ENCODE results near the gene TRIM59.

TRIM59 gene

DNA sequence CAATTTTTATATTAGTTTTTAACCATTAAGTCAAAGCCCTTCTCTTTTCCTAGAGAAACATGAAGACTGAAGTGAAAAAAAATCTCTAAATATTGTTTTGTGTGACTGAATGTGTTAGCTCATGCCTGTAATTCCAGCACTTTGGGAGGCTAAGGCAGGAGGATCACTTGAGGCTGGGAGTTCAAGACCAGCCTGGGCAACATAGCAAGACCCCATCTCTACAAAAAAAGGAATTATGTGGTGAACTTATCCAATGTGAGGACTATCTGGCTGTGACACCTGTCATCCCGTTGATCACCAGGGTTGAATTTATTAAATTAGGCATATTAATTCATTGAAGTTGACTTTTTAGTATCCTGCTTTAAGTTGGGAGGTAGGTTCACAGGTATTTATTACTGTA lies 37.1 kb downstream of the TRIM59 start:
- Histone ChIP-seq H3K9me3 (ENCODE audit: control insufficient read depth, low read length) (no peaks in the 10 kb centered on the region), H3K4me3 (ENCODE audit: insufficient read depth, low read depth, low read length) (no peak overlapping the region), H3K36me3 (ENCODE audit: control insufficient read depth, insufficient read depth, low read length) (peaks cover 40% of the 10 kb centered on the region), H3K4me1 (ENCODE audit: control insufficient read depth, insufficient read depth, low read length) (no peaks in the 10 kb centered on the region), H3K27me3 (ENCODE audit: control insufficient read depth, insufficient read depth, low read length, poor library complexity, severe bottlenecking) (no peaks in the 10 kb centered on the region), H3K27ac (ENCODE audit: insufficient read depth, low read depth, low read length, poor library complexity, severe bottlenecking) (no peak overlapping the region)
- 90 to 100% methylated on average over 1 of the region's 1 CpG for WGBS, 2 experiments

DNA sequence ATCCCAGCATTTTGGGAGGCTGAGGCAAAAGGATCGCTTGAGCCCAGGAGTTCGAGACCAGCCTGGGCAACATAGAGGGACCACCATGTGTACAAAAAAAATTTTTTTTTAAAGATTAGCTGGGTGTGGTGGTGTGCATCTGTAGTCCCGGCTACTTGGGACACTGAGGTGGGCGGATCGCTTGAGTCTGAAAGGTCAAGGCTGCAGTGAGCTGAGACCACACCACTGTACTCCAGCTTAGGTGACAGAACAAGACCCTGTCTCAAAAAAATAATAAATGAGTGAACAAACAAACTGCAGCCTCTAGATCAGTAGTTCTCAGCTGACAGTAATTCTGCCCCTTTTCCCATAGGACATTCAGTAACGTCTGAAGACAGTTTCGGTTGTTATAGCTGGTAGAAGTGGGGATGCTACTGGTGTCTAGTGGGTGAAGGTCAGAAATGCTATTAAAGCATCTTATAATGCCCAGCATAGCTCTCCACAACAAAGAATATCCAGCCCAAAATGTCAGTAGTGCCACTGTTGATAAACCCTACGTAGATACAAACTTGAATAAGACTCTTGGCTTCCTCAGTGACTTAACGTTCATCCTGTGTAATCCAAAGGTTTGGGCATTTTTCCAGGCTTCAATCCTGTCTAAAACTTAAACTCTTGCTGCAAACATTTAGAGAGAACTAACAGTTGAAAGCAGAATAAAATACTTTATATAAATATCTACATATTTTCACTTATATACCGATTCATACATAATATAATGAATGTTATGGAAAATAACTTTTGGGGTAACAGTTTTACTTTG lies 39.6 kb downstream of the TRIM59 start:
- H3K36me3 ChIP-seq (ENCODE audit: control insufficient read depth, insufficient read depth, low read length), result peaks cover 31% of the 10 kb centered on the region
- no peak overlapping the region for H3K4me3 ChIP-seq (ENCODE audit: insufficient read depth, low read depth, low read length)
- no peaks in the 10 kb centered on the region for H3K4me1 ChIP-seq (ENCODE audit: control insufficient read depth, insufficient read depth, low read length)
- 92 to 93% methylated on average over 8 to 9 of the region's 10 CpGs for WGBS, 2 experiments
- no peaks in the 10 kb centered on the region for H3K9me3 ChIP-seq (ENCODE audit: control insufficient read depth, low read length)
- H3K27ac ChIP-seq (ENCODE audit: insufficient read depth, low read depth, low read length, poor library complexity, severe bottlenecking), result no peak overlapping the region
- H3K27me3 ChIP-seq (ENCODE audit: control insufficient read depth, insufficient read depth, low read length, poor library complexity, severe bottlenecking), result no peaks in the 10 kb centered on the region

DNA sequence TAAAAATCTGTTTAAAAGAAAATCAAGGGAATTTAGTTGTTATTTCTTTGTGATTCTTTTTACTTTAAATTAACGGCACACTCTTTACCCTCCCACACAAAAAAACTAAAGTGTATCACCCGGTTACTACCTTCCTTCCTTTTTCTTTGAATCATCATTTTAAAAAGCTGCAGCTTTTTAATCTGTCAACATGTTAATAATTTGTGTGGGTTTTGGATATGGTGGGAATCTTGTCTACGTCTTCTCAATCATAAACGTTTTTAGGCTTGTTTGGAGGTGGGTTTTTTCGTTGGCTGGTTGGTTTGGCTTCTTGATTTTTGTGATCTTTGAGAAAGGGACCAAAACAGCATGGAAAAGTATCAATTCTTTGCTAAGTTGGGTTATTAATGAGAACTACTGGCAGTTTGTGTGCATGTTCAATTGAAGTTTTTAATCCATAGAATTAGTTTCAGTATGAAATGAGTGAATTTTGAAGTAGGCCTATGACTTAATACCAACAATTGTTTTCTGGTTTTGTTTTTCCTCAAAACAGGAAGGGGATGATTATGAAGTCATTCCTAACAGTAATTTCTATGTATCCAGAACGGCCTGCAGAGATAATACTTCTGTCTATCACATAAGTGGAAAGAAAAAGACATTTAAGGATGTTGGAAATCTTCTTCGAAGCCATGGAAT lies 45.7 kb downstream of the TRIM59 start:
- 85 to 93% methylated on average over 4 to 7 of the region's 7 CpGs for WGBS, 2 experiments
- Histone ChIP-seq H3K27me3 (ENCODE audit: control insufficient read depth, insufficient read depth, low read length, poor library complexity, severe bottlenecking) (no peaks in the 10 kb centered on the region), H3K4me1 (ENCODE audit: control insufficient read depth, insufficient read depth, low read length) (peaks cover 3% of the 10 kb centered on the region), H3K9me3 (ENCODE audit: control insufficient read depth, low read length) (no peaks in the 10 kb centered on the region), H3K36me3 (ENCODE audit: control insufficient read depth, insufficient read depth, low read length) (peaks cover 3% of the 10 kb centered on the region), H3K27ac (ENCODE audit: insufficient read depth, low read depth, low read length, poor library complexity, severe bottlenecking) (no peak overlapping the region), H3K4me3 (ENCODE audit: insufficient read depth, low read depth, low read length) (no peak overlapping the region)

DNA sequence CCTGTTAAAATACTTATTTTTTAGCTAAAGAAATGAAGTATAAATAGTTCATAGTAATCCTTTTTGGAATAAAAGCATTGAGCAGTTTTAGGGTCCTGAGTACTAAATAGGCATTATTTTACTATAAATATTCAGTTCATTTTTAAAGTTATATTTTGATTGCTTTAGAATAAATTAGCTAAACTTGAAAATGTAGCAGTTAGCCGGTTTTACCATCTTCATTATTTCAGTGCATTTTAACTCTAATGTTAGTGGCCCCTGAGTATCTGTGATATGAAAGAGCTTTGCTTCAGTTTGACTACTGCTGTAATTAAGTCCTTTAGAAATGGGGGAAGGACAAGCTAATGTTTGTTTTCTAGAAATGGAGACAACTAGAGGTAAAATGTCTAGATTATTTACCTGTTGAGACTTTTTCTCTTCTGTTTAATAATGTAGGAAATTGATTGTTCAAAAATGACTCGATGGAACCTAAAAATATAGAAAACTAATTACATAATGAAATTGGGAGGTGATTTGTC lies 46.5 kb downstream of the TRIM59 start:
- peaks cover 3% of the 10 kb centered on the region for H3K4me1 ChIP-seq (ENCODE audit: control insufficient read depth, insufficient read depth, low read length)
- peak overlapping the region; percentile 90 for H3K4me3 ChIP-seq (ENCODE audit: insufficient read depth, low read depth, low read length)
- H3K27me3 ChIP-seq (ENCODE audit: control insufficient read depth, insufficient read depth, low read length, poor library complexity, severe bottlenecking), result no peaks in the 10 kb centered on the region
- WGBS, 2 experiments, result 67% methylated on average over 1 of the region's 2 CpGs; no CpG with 5 or more reads in 1 of the 2 experiments
- no peaks in the 10 kb centered on the region for H3K9me3 ChIP-seq (ENCODE audit: control insufficient read depth, low read length)
- H3K36me3 ChIP-seq (ENCODE audit: control insufficient read depth, insufficient read depth, low read length), result peaks cover 3% of the 10 kb centered on the region
- no peak overlapping the region for H3K27ac ChIP-seq (ENCODE audit: insufficient read depth, low read depth, low read length, poor library complexity, severe bottlenecking)

DNA sequence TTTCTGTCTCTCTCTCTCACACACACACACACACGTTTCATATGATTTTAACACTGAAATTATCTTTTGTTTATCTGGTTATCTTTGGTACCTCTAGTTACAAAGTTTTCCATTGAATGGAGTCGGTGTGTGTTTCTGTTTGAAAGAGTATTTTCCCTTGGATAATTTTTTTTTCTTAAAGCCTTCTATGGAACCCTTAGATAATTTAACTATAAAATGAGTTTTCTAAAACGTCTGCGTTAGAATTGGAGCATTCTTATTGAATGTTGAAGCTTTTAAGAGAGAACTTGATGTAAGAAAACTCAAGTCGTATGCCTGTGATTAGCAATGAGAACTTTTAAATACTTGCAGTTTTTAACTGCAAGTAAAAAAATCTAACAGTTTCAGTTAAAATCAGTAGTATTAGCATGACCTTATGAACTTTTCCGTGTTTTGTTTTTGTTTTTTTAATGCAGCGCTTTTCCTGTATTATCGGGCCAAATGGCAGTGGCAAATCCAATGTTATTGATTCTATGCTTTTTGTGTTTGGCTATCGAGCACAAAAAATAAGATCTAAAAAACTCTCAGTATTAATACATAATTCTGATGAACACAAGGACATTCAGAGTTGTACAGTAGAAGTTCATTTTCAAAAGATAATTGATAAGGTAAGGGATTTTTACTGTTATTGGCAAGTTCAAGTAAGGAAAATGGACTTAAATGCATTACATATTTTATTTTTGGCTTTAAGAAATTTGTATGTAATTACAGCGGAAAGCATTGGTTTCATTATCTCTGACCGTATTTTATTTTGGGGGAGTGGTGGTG lies 47.2 kb downstream of the TRIM59 start:
- 52 to 60% methylated on average over 6 to 11 of the region's 11 CpGs for WGBS, 2 experiments
- Histone ChIP-seq H3K4me3 (ENCODE audit: insufficient read depth, low read depth, low read length) (peak overlapping the region; percentile 90), H3K9me3 (ENCODE audit: control insufficient read depth, low read length) (no peaks in the 10 kb centered on the region), H3K36me3 (ENCODE audit: control insufficient read depth, insufficient read depth, low read length) (peaks cover 3% of the 10 kb centered on the region), H3K27me3 (ENCODE audit: control insufficient read depth, insufficient read depth, low read length, poor library complexity, severe bottlenecking) (no peaks in the 10 kb centered on the region), H3K4me1 (ENCODE audit: control insufficient read depth, insufficient read depth, low read length) (peaks cover 3% of the 10 kb centered on the region), H3K27ac (ENCODE audit: insufficient read depth, low read depth, low read length, poor library complexity, severe bottlenecking) (no peak overlapping the region)

GRCh38 chr3:160401291-160402095 lies 48.1 kb downstream of the TRIM59 start:
- Histone ChIP-seq H3K4me1 (ENCODE audit: control insufficient read depth, insufficient read depth, low read length) (peaks cover 3% of the 10 kb centered on the region), H3K27me3 (ENCODE audit: control insufficient read depth, insufficient read depth, low read length, poor library complexity, severe bottlenecking) (no peaks in the 10 kb centered on the region), H3K9me3 (ENCODE audit: control insufficient read depth, low read length) (no peaks in the 10 kb centered on the region), H3K27ac (ENCODE audit: insufficient read depth, low read depth, low read length, poor library complexity, severe bottlenecking) (no peak overlapping the region), H3K4me3 (ENCODE audit: insufficient read depth, low read depth, low read length) (peak overlapping the region; percentile 90), H3K36me3 (ENCODE audit: control insufficient read depth, insufficient read depth, low read length) (no peaks in the 10 kb centered on the region)
- 3 to 4% methylated on average over 11 to 13 of the region's 16 CpGs for WGBS, 2 experiments

DNA sequence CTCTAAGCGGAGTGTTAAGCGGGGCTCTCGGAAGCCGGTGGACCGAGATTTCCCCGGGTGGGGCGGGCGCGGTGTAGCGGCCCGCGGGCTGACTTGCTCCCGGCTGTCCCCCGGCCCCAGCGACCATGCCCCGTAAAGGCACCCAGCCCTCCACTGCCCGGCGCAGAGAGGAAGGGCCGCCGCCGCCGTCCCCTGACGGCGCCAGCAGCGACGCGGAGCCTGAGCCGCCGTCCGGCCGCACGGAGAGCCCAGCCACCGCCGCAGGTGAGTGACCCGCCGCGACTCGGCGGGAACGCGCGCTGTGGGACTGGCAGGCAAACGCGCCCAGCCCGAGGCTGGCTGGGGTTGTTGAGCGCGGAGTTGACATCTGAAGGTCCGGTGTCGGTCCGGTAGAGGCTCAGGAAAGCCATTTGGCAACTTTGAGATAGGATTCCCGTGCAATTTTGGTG lies 48.9 kb downstream of the TRIM59 start:
- H3K36me3 ChIP-seq (ENCODE audit: control insufficient read depth, insufficient read depth, low read length), result no peaks in the 10 kb centered on the region
- H3K27me3 ChIP-seq (ENCODE audit: control insufficient read depth, insufficient read depth, low read length, poor library complexity, severe bottlenecking), result no peaks in the 10 kb centered on the region
- 0% methylated on average over 51 of the region's 51 CpGs for WGBS, 2 experiments
- no peaks in the 10 kb centered on the region for H3K9me3 ChIP-seq (ENCODE audit: control insufficient read depth, low read length)
- peak overlapping the region; percentile 90 for H3K4me3 ChIP-seq (ENCODE audit: insufficient read depth, low read depth, low read length)
- no peak overlapping the region for H3K27ac ChIP-seq (ENCODE audit: insufficient read depth, low read depth, low read length, poor library complexity, severe bottlenecking)
- peaks cover 3% of the 10 kb centered on the region for H3K4me1 ChIP-seq (ENCODE audit: control insufficient read depth, insufficient read depth, low read length)

- peak overlapping the region; percentile 90 for H3K4me3 ChIP-seq (ENCODE audit: insufficient read depth, low read depth, low read length)
- peak overlapping the region; percentile 88 for H3K27ac ChIP-seq (ENCODE audit: insufficient read depth, low read depth, low read length, poor library complexity, severe bottlenecking)
- WGBS, 2 experiments, result 0% methylated on average over 49 of the region's 49 CpGs
- H3K27me3 ChIP-seq (ENCODE audit: control insufficient read depth, insufficient read depth, low read length, poor library complexity, severe bottlenecking), result no peaks in the 10 kb centered on the region
- no peaks in the 10 kb centered on the region for H3K36me3 ChIP-seq (ENCODE audit: control insufficient read depth, insufficient read depth, low read length)
- H3K4me1 ChIP-seq (ENCODE audit: control insufficient read depth, insufficient read depth, low read length), result peaks cover 3% of the 10 kb centered on the region
- no peaks in the 10 kb centered on the region for H3K9me3 ChIP-seq (ENCODE audit: control insufficient read depth, low read length)
These were observed 49.4 kb downstream of the TRIM59 start for GRCh38 chr3:160400030-160400701.

All from ectodermal cell (in vitro differentiated cells).